SK-N-SH treated with all-trans-retinoic acid at 6 μM for 48 hours (cell line): Measurements from ENCODE around the gene CNNM1.

ENCODE experiments used
- ATAC-seq: fragments of 200-7000 bp; cut with Tn5 transposase; 3 replicates; pipeline ENCODE4 v1.9.1; 2020; ENCODE audit warnings: mild to moderate bottlenecking, moderate library complexity
- ARNTL ChIP-seq: fragments of 450-650 bp; formaldehyde crosslinking; IDR thresholded peaks from 2 replicates; pipeline ENCODE4 v1.5.0; 2020; ENCODE audit warnings: low read depth, mild to moderate bottlenecking, moderate library complexity, borderline replicate concordance
- BACH2 ChIP-seq: fragments of 250-450 bp; sonication (Bioruptor Pico); IDR thresholded peaks from 2 replicates; pipeline ENCODE4 v1.9.0; 2021; ENCODE audit warnings: mild to moderate bottlenecking, borderline replicate concordance
- CSDC2 ChIP-seq: fragments of 250-450 bp; sonication (Bioruptor Pico); IDR thresholded peaks from 2 replicates; pipeline ENCODE4 v1.5.0; 2020; ENCODE audit warnings: mild to moderate bottlenecking, moderate library complexity
- ESRRG ChIP-seq: fragments of 250-450 bp; sonication (Bioruptor Pico); IDR thresholded peaks from 2 replicates; pipeline ENCODE4 v1.6.1; 2021; ENCODE audit warnings: mild to moderate bottlenecking
- GLIS3 ChIP-seq: fragments of 250-450 bp; sonication (Bioruptor Pico); IDR thresholded peaks from 2 replicates; pipeline ENCODE4 v1.5.0; 2020; ENCODE audit warnings: mild to moderate bottlenecking, moderate library complexity
- OSR1 ChIP-seq: fragments of 250-450 bp; sonication (Bioruptor Pico); IDR thresholded peaks from 2 replicates; pipeline ENCODE4 v1.8.0; 2022; ENCODE audit warnings: moderate library complexity, mild to moderate bottlenecking, inconsistent platforms
- POU6F1 ChIP-seq: fragments of 250-450 bp; sonication (Bioruptor Pico); IDR thresholded peaks from 2 replicates; pipeline ENCODE4 v1.8.0; 2021; ENCODE audit warnings: low read depth, mild to moderate bottlenecking, moderate library complexity, borderline replicate concordance
- PPARA ChIP-seq: fragments of 250-450 bp; sonication (Bioruptor Pico); IDR thresholded peaks from 2 replicates; pipeline ENCODE4 v1.5.0; 2020; ENCODE audit warnings: mild to moderate bottlenecking, borderline replicate concordance
- RARB ChIP-seq: fragments of 250-450 bp; sonication (Bioruptor Pico); IDR thresholded peaks from 2 replicates; pipeline ENCODE4 v1.8.0; 2021; ENCODE audit warnings: mild to moderate bottlenecking, moderate library complexity
- SNAI2 ChIP-seq: fragments of 250-450 bp; sonication (Bioruptor Pico); IDR thresholded peaks from 2 replicates; pipeline ENCODE4 v1.5.0; 2020; ENCODE audit warnings: mild to moderate bottlenecking, moderate library complexity
- TCF4 ChIP-seq: fragments of 250-450 bp; sonication (Bioruptor Pico); IDR thresholded peaks from 2 replicates; pipeline ENCODE4 v1.8.0; 2021; ENCODE audit warnings: mild to moderate bottlenecking, moderate library complexity, borderline replicate concordance
- TOX ChIP-seq: fragments of 250-450 bp; sonication (Bioruptor Pico); IDR thresholded peaks from 2 replicates; pipeline ENCODE4 v1.8.0; 2021; ENCODE audit warnings: mild to moderate bottlenecking, moderate library complexity, borderline replicate concordance
- TSHZ2 ChIP-seq: fragments of 250-450 bp; sonication (Bioruptor Pico); IDR thresholded peaks from 2 replicates; pipeline ENCODE4 v1.5.0; 2020; ENCODE audit warnings: mild to moderate bottlenecking, moderate library complexity
- ZC3H10 ChIP-seq: fragments of 250-450 bp; sonication (Bioruptor Pico); IDR thresholded peaks from 2 replicates; pipeline ENCODE4 v1.5.1; 2021; ENCODE audit warnings: mild to moderate bottlenecking, moderate library complexity
- ZFP3 ChIP-seq: fragments of 250-450 bp; sonication (Bioruptor Pico); IDR thresholded peaks from 2 replicates; pipeline ENCODE4 v1.5.0; 2020; ENCODE audit warnings: mild to moderate bottlenecking, moderate library complexity
- ZFP30 ChIP-seq: fragments of 450-650 bp; formaldehyde crosslinking; IDR thresholded peaks from 2 replicates; pipeline ENCODE4 v1.5.0; 2022; ENCODE audit warnings: mild to moderate bottlenecking, moderate library complexity
- ZNF70 ChIP-seq: fragments of 450-650 bp; formaldehyde crosslinking; IDR thresholded peaks from 2 replicates; pipeline ENCODE4 v1.5.0; 2020; ENCODE audit warnings: mild to moderate bottlenecking, moderate library complexity
- ZNF8 ChIP-seq: fragments of 450-650 bp; formaldehyde crosslinking; IDR thresholded peaks from 2 replicates; pipeline ENCODE4 v1.5.0; 2020; ENCODE audit warnings: mild to moderate bottlenecking, moderate library complexity
- TF ChIP-seq, protein P1 (sequence below): fragments of 250-450 bp; sonication (Bioruptor Pico); IDR thresholded peaks from 2 replicates; pipeline ENCODE4 v1.5.1; 2021; ENCODE audit warnings: mild to moderate bottlenecking, moderate library complexity
- TF ChIP-seq, protein P2 (sequence below): fragments of 250-450 bp; sonication (Bioruptor Pico); IDR thresholded peaks from 2 replicates; pipeline ENCODE4 v1.8.0; 2020; ENCODE audit warnings: mild to moderate bottlenecking, moderate library complexity, borderline replicate concordance

CNNM1 gene

DNA sequence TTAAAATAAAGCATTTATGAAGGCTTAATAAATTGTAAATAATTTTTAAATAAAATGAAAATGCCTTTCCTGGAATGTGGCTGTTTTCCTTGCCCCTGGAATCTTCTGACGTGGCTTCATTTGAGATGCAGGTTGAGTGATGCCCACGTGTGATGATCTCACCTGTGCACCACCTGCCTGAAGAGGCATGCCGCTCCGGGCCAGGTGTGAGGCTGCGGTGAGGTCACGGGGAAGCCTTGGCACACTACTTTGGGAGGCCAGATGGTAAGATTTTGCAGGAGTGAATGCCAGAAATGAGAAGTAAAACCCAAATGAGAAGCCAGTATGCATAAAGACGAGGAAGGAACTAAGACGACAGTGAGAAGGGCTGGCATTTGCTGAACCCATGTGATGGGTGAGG, 65.1 kb downstream of the CNNM1 start (continued):
- no peak for TF ChIP-seq ZNF8 (CRISPR knock-in tag)
- TF ChIP-seq, protein P1, sequence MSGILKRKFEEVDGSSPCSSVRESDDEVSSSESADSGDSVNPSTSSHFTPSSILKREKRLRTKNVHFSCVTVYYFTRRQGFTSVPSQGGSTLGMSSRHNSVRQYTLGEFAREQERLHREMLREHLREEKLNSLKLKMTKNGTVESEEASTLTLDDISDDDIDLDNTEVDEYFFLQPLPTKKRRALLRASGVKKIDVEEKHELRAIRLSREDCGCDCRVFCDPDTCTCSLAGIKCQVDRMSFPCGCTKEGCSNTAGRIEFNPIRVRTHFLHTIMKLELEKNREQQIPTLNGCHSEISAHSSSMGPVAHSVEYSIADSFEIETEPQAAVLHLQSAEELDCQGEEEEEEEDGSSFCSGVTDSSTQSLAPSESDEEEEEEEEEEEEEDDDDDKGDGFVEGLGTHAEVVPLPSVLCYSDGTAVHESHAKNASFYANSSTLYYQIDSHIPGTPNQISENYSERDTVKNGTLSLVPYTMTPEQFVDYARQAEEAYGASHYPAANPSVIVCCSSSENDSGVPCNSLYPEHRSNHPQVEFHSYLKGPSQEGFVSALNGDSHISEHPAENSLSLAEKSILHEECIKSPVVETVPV (CRISPR knock-in tag), result no peak
- TF ChIP-seq, all 23 proteins: peak for 0

- no peak for TF ChIP-seq GLIS3
These were observed 65.7 kb downstream of the CNNM1 start for GRCh38 chr10:99394761-99395386.

DNA sequence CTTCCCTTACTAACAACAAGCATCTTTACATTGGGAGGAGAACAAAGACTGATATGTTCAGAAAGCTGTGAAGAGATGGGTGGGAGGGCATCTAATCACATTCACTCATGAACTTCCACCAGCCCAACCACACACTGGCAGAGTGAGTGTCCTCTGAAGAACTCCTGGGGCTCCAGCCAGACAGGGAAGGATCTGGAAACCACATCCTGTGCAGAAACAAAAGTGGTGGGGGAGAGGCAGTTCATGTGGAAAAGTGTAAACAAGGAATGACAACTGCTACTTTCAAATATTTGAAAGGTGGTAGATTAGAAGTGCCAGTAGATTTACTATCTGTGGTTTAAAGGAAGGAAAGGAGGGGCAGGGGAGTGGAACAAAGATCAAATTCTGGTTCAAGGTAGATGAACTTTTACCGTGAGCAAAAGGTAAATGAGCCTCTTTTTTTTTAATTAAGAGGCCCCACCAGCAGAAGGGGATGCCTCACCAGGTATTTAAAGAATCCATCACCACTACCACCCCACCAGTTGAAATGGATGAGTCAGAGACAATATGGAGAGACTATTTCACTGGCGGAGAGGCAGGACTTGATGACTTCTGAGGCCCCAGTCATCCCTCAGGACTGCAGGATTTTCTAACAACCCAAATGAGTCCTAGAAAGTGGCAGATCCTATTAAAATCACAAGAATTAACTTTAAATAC, 66.7 kb downstream of the CNNM1 start:
- peak; percentile 84 for ATAC-seq
- TF ChIP-seq POU6F1 (CRISPR knock-in tag), result no peak
- TF ChIP-seq RARB, result no peak
- no peak for TF ChIP-seq ESRRG (CRISPR knock-in tag)

More at GRCh38 chr10:99394761-99395386, 65.7 kb downstream of the CNNM1 start:
- ATAC-seq, result no peak

- TF ChIP-seq CSDC2 (CRISPR knock-in tag) (no peak), PPARA (no peak), TOX (no peak), POU6F1 (CRISPR knock-in tag) (no peak), ZC3H10 (CRISPR knock-in tag) (no peak), OSR1 (CRISPR knock-in tag) (no peak), BACH2 (CRISPR knock-in tag) (no peak), GLIS3 (no peak), ZNF70 (CRISPR knock-in tag) (no peak), ARNTL (CRISPR knock-in tag) (no peak), SNAI2 (CRISPR knock-in tag) (no peak), ZNF8 (CRISPR knock-in tag) (no peak)
- TF ChIP-seq, protein P2, sequence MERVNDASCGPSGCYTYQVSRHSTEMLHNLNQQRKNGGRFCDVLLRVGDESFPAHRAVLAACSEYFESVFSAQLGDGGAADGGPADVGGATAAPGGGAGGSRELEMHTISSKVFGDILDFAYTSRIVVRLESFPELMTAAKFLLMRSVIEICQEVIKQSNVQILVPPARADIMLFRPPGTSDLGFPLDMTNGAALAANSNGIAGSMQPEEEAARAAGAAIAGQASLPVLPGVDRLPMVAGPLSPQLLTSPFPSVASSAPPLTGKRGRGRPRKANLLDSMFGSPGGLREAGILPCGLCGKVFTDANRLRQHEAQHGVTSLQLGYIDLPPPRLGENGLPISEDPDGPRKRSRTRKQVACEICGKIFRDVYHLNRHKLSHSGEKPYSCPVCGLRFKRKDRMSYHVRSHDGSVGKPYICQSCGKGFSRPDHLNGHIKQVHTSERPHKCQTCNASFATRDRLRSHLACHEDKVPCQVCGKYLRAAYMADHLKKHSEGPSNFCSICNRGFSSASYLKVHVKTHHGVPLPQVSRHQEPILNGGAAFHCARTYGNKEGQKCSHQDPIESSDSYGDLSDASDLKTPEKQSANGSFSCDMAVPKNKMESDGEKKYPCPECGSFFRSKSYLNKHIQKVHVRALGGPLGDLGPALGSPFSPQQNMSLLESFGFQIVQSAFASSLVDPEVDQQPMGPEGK (CRISPR knock-in tag), result no peak
- ATAC-seq, result peak; percentile 76
These were observed 67.3 kb downstream of the CNNM1 start for GRCh38 chr10:99396471-99396870.

GRCh38 chr10:99399664-99400063, 70.5 kb downstream of the CNNM1 start:
- TF ChIP-seq ZFP3 (CRISPR knock-in tag) (no peak), TOX (no peak), ZC3H10 (CRISPR knock-in tag) (no peak), ARNTL (CRISPR knock-in tag) (no peak), TCF4 (CRISPR knock-in tag) (no peak), ZNF8 (CRISPR knock-in tag) (no peak), TSHZ2 (CRISPR knock-in tag) (no peak), ZNF70 (CRISPR knock-in tag) (no peak), PPARA (no peak), OSR1 (CRISPR knock-in tag) (no peak), CSDC2 (CRISPR knock-in tag) (no peak), GLIS3 (no peak), ZFP30 (no peak), RARB (no peak), SNAI2 (CRISPR knock-in tag) (no peak)
- no peak for ATAC-seq
